ENCODE results near the gene OAT. TPM values are rescaled to one million over a fixed set of nuclear protein-coding genes. Genes with fewer than 3 reads are reported as not detected.

The OAT gene
- total and polyA plus RNA-seq, 2 of the 4 experiments (the other 2 are of a cell fraction): 110 to 152 TPM

DNA sequence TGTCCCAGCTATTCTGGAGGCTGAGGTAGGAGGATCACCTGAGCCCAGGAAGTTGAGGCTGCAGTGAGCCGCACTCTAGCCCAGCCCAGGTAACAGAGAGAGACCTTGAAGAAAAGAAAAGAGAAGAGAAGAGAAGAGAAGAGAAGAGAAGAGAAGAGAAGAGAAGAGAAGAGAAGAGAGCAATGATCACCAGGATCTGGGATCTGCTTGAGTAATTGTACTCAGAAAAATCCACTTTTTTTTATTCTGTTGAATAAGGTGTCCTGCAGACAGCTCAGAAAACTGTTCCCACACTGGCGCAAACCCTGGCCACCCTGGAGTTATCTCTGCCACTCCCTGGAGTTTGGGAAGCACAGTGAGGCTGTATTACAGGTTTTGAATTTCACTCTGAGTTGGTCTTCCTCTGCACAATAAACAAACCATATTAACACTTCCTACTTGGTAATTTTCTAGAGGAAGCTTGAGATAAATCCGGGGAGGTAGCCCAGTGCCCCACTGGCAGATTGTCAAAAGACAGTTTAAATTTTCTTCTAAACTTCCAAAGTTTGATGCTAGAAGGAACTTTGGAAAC lies 9.6 kb upstream of the OAT start:
- dilution Hi-C loops (cut with HindIII; ENCODE audit: low sequenced_read_pairs, unreplicated experiment) (no loop called here), intact Hi-C loops (cut with micrococcal nuclease) (no loop called here), in situ Hi-C loops (cut with MboI; ENCODE audit: low sequenced_read_pairs) (no loop called here)
- Histone ChIP-seq H3K14ac (replicated peaks; ENCODE audit: low read depth, low read length) (no peak overlapping the region), H3K4me1 (ENCODE audit: control insufficient read depth, insufficient read depth, low read length) (no peaks in the 10 kb centered on the region), H4K91ac (ENCODE audit: insufficient read depth, low read depth, low read length) (no peak overlapping the region), H3K9me1 (ENCODE audit: insufficient read depth, low read length) (no peaks in the 10 kb centered on the region), H3K18ac (ENCODE audit: low read depth, low read length) (no peak overlapping the region), H3K27me3 (ENCODE audit: control insufficient read depth, insufficient read depth, low read length) (peaks cover 15% of the 10 kb centered on the region), H3K23ac (ENCODE audit: low read depth, low read length) (no peak overlapping the region), H2AK5ac (ENCODE audit: low read depth, low read length) (no peak overlapping the region), H3K36me3 (ENCODE audit: control insufficient read depth, insufficient read depth, low read length) (no peaks in the 10 kb centered on the region), H2BK20ac (ENCODE audit: low read depth, low read length) (no peak overlapping the region), H2AFZ (replicated peaks; ENCODE audit: low read length, poor library complexity) (no peak overlapping the region), H2AK9ac (replicated peaks; ENCODE audit: low read depth, low read length, poor library complexity) (no peak overlapping the region), H2BK5ac (ENCODE audit: low read depth, low read length, poor library complexity, severe bottlenecking) (no peak overlapping the region), H3K27ac (ENCODE audit: insufficient read depth, low read length) (no peak overlapping the region), H4K5ac (ENCODE audit: low read depth, low read length) (no peak overlapping the region), H3K9me3 (ENCODE audit: control insufficient read depth, insufficient read depth, low read length) (no peaks in the 10 kb centered on the region), H4K8ac (ENCODE audit: low read depth in 2 of 2, low read length in 2 of 2) (no peak overlapping the region), H3K4me3 (ENCODE audit: insufficient read depth, low read depth, low read length) (no peak overlapping the region), H3K4me2 (ENCODE audit: low read depth, low read length) (no peak overlapping the region), H3K4ac (ENCODE audit: low read depth, low read length) (no peak overlapping the region), H4K20me1 (ENCODE audit: insufficient read depth, low read length) (no peaks in the 10 kb centered on the region), H3K56ac (ENCODE audit: extremely low read depth, insufficient read depth, low read length) (no peak overlapping the region), H2BK15ac (ENCODE audit: low read depth, low read length) (no peak overlapping the region), H3K9ac (ENCODE audit: low read depth, low read length) (no peak overlapping the region), H2BK120ac (ENCODE audit: low read depth, low read length) (no peak overlapping the region), H3K79me1 (ENCODE audit: low read depth in 1 of 2, low read length in 2 of 2) (no peaks in the 10 kb centered on the region)
- ATAC-seq (ENCODE audit: low read depth) (no peak), DNase-seq (no peak)
- ChIA-PET POLR2A (ENCODE audit: unreplicated experiment) (no interaction called here), CTCF (no interaction called here)
- no TSS peak for BruUV-seq (replicated peaks)
- TF ChIP-seq, protein P1, sequence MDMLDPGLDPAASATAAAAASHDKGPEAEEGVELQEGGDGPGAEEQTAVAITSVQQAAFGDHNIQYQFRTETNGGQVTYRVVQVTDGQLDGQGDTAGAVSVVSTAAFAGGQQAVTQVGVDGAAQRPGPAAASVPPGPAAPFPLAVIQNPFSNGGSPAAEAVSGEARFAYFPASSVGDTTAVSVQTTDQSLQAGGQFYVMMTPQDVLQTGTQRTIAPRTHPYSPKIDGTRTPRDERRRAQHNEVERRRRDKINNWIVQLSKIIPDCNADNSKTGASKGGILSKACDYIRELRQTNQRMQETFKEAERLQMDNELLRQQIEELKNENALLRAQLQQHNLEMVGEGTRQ (IDR thresholded peaks at IDR 0.05; ENCODE audit: low read depth, low read length): no peak
- TF ChIP-seq RCOR1 (IDR thresholded peaks at IDR 0.05; ENCODE audit: insufficient replicate concordance, low read length) (no peak), RFX5 (IDR thresholded peaks at IDR 0.05; ENCODE audit: low read depth, low read length) (no peak), MXI1 (IDR thresholded peaks at IDR 0.05; ENCODE audit: borderline replicate concordance, low read depth, low read length) (no peak), CHD1 (IDR thresholded peaks at IDR 0.05; ENCODE audit: low read depth, low read length) (no peak), FOS (IDR thresholded peaks at IDR 0.05; ENCODE audit: low read depth, low read length) (no peak), MAFK (IDR thresholded peaks at IDR 0.05; ENCODE audit: low read depth, low read length) (no peak), BHLHE40 (IDR thresholded peaks at IDR 0.05; ENCODE audit: low read depth, low read length) (no peak), RAD21 (IDR thresholded peaks at IDR 0.05; ENCODE audit: low read length) (no peak), SMC3 (IDR thresholded peaks at IDR 0.05; ENCODE audit: low read depth, low read length) (no peak), MAZ (IDR thresholded peaks at IDR 0.05; ENCODE audit: borderline replicate concordance, low read depth, low read length) (no peak), NFE2L2 (IDR thresholded peaks at IDR 0.05; ENCODE audit: low read depth, low read length) (no peak)
- TF ChIP-seq, protein P2, sequence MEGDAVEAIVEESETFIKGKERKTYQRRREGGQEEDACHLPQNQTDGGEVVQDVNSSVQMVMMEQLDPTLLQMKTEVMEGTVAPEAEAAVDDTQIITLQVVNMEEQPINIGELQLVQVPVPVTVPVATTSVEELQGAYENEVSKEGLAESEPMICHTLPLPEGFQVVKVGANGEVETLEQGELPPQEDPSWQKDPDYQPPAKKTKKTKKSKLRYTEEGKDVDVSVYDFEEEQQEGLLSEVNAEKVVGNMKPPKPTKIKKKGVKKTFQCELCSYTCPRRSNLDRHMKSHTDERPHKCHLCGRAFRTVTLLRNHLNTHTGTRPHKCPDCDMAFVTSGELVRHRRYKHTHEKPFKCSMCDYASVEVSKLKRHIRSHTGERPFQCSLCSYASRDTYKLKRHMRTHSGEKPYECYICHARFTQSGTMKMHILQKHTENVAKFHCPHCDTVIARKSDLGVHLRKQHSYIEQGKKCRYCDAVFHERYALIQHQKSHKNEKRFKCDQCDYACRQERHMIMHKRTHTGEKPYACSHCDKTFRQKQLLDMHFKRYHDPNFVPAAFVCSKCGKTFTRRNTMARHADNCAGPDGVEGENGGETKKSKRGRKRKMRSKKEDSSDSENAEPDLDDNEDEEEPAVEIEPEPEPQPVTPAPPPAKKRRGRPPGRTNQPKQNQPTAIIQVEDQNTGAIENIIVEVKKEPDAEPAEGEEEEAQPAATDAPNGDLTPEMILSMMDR (conservative IDR thresholded peaks at IDR 0.05; ENCODE audit: low read depth, low read length): no peak
- WGBS, 2 experiments (ENCODE audit: extremely low coverage in 2 of 2, insufficient read length in 1 of 2): no CpG with 5 or more reads among the region's 3 CpGs
